ENCODE measurements around the gene RAB11FIP4.

GRCh38 chr17:31388770-31389656 is 2.5 kb upstream of the RAB11FIP4 start:
- TF ChIP-seq CTCF (IDR thresholded peaks at IDR 0.05) (peak; percentile 67), NFYB (CRISPR knock-in tag; conservative IDR thresholded peaks at IDR 0.05; ENCODE audit: low read depth) (no peak), ATF3 (CRISPR knock-in tag; conservative IDR thresholded peaks at IDR 0.05) (no peak), ELF4 (CRISPR knock-in tag; IDR thresholded peaks at IDR 0.05; ENCODE audit: low read depth) (no peak), NR2C2 (CRISPR knock-in tag; IDR thresholded peaks at IDR 0.05) (no peak), TP53 (CRISPR knock-in tag; IDR thresholded peaks at IDR 0.05) (no peak), MYBL2 (CRISPR knock-in tag; IDR thresholded peaks at IDR 0.05) (no peak), KAT7 (CRISPR knock-in tag; IDR thresholded peaks at IDR 0.05; ENCODE audit: borderline replicate concordance) (no peak), SOX15 (CRISPR knock-in tag; IDR thresholded peaks at IDR 0.05) (no peak)
- TF ChIP-seq, protein P1, sequence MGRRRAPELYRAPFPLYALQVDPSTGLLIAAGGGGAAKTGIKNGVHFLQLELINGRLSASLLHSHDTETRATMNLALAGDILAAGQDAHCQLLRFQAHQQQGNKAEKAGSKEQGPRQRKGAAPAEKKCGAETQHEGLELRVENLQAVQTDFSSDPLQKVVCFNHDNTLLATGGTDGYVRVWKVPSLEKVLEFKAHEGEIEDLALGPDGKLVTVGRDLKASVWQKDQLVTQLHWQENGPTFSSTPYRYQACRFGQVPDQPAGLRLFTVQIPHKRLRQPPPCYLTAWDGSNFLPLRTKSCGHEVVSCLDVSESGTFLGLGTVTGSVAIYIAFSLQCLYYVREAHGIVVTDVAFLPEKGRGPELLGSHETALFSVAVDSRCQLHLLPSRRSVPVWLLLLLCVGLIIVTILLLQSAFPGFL (CRISPR knock-in tag; IDR thresholded peaks at IDR 0.05; ENCODE audit: borderline replicate concordance), result no peak
- TF ChIP-seq, protein P2, sequence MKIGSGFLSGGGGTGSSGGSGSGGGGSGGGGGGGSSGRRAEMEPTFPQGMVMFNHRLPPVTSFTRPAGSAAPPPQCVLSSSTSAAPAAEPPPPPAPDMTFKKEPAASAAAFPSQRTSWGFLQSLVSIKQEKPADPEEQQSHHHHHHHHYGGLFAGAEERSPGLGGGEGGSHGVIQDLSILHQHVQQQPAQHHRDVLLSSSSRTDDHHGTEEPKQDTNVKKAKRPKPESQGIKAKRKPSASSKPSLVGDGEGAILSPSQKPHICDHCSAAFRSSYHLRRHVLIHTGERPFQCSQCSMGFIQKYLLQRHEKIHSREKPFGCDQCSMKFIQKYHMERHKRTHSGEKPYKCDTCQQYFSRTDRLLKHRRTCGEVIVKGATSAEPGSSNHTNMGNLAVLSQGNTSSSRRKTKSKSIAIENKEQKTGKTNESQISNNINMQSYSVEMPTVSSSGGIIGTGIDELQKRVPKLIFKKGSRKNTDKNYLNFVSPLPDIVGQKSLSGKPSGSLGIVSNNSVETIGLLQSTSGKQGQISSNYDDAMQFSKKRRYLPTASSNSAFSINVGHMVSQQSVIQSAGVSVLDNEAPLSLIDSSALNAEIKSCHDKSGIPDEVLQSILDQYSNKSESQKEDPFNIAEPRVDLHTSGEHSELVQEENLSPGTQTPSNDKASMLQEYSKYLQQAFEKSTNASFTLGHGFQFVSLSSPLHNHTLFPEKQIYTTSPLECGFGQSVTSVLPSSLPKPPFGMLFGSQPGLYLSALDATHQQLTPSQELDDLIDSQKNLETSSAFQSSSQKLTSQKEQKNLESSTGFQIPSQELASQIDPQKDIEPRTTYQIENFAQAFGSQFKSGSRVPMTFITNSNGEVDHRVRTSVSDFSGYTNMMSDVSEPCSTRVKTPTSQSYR (CRISPR knock-in tag; IDR thresholded peaks at IDR 0.05), result no peak

All from WTC11 (cell line).